ENCODE results near the gene OR8H2. TPM values are rescaled to one million over a fixed set of nuclear protein-coding genes. Genes with fewer than 3 reads are reported as not detected.

Gene OR8H2
- total and polyA plus RNA-seq, 10 of the 15 experiments (the other 5 are each of a cell fraction or from before 2014, with no cell fraction given) = not detected

GRCh38 chr11:56122073-56122472 lies 18.6 kb downstream of the OR8H2 start, which contains the start of gene OR8H3 (continued):
- TF ChIP-seq TCF3 (IDR thresholded peaks at IDR 0.05; ENCODE audit: borderline replicate concordance, insufficient read depth, low read depth, low read length) (no peak), CBFB (IDR thresholded peaks at IDR 0.05; ENCODE audit: low read depth) (no peak), SIN3A (IDR thresholded peaks at IDR 0.05; ENCODE audit: low read depth, low read length) (no peak)
- TF ChIP-seq, protein P1, sequence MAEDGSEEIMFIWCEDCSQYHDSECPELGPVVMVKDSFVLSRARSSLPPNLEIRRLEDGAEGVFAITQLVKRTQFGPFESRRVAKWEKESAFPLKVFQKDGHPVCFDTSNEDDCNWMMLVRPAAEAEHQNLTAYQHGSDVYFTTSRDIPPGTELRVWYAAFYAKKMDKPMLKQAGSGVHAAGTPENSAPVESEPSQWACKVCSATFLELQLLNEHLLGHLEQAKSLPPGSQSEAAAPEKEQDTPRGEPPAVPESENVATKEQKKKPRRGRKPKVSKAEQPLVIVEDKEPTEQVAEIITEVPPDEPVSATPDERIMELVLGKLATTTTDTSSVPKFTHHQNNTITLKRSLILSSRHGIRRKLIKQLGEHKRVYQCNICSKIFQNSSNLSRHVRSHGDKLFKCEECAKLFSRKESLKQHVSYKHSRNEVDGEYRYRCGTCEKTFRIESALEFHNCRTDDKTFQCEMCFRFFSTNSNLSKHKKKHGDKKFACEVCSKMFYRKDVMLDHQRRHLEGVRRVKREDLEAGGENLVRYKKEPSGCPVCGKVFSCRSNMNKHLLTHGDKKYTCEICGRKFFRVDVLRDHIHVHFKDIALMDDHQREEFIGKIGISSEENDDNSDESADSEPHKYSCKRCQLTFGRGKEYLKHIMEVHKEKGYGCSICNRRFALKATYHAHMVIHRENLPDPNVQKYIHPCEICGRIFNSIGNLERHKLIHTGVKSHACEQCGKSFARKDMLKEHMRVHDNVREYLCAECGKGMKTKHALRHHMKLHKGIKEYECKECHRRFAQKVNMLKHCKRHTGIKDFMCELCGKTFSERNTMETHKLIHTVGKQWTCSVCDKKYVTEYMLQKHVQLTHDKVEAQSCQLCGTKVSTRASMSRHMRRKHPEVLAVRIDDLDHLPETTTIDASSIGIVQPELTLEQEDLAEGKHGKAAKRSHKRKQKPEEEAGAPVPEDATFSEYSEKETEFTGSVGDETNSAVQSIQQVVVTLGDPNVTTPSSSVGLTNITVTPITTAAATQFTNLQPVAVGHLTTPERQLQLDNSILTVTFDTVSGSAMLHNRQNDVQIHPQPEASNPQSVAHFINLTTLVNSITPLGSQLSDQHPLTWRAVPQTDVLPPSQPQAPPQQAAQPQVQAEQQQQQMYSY (CRISPR knock-in tag; IDR thresholded peaks at IDR 0.05) = no peak
- TF ChIP-seq, protein P2, sequence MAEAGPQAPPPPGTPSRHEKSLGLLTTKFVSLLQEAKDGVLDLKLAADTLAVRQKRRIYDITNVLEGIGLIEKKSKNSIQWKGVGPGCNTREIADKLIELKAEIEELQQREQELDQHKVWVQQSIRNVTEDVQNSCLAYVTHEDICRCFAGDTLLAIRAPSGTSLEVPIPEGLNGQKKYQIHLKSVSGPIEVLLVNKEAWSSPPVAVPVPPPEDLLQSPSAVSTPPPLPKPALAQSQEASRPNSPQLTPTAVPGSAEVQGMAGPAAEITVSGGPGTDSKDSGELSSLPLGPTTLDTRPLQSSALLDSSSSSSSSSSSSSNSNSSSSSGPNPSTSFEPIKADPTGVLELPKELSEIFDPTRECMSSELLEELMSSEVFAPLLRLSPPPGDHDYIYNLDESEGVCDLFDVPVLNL (IDR thresholded peaks at IDR 0.05; ENCODE audit: low read depth, low read length) = no peak

DNA sequence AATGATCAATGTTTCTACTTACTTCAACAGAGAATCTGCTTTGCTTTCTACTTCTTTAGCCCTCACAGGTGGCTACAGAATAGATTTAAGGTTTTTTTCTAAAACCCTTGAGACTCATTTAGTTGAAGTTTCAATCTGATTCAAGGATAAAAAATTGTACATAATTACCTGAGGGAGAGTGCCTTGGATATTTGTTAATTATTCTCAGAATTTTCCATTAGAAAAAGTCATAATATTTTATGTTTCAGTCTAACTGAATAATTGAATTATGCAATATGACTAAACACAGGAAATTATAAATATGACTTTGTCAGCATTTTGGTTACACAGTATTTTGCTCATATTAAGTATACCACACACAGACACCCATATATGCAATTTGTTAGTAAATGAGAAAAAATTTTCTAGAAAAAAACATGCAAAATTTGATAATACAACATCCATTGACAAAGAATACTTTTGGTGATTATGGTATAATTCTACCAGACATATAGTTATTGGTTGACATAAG lies 36.7 kb downstream of the OR8H2 start, which contains the start of gene OR8J3:
OR8J3 (minus strand) TSS at position 51 of the 511 bp plus-strand sequence. CDS start 2,483 bp downstream, outside the sequence.
- H3K79me2 ChIP-seq (ENCODE audit: control insufficient read depth, insufficient read depth, low read length) = no peaks in the 10 kb centered on the region
- ATAC-seq (no peak), DNase-seq (ENCODE audit: low read depth, low spot score) (no peak), FAIRE-seq (no peak)
- H3K27me3 ChIP-seq (replicated peaks in 1 of 2; ENCODE audit: control insufficient read depth in 2 of 2, insufficient read depth in 2 of 2, low read length in 1 of 2) = no peaks in the 10 kb centered on the region
- in situ Hi-C loops (cut with MboI) = no loop called here
- H3K36me3 ChIP-seq (ENCODE audit: control insufficient read depth in 2 of 2, insufficient read depth in 2 of 2, low read length in 1 of 2) = no peaks in the 10 kb centered on the region
- POLR2A ChIA-PET = no interaction called here
- SMC1A ChIA-PET (ENCODE audit: uncharacterized antibody, unreplicated experiment) = no interaction called here
- no peak within 1 kb of the TSS for H3K27ac ChIP-seq (ENCODE audit: control insufficient read depth, insufficient read depth)
- intact Hi-C loops (cut with micrococcal nuclease; ENCODE audit: unreplicated experiment) = no loop called here
- BruUV-seq (replicated peaks) = no TSS peak
- RAD21 ChIA-PET (ENCODE audit: unreplicated experiment) = no interaction called here
- no peaks in the 10 kb centered on the region for H3K4me1 ChIP-seq (ENCODE audit: control insufficient read depth, insufficient read depth, low read length)
- H2AFZ ChIP-seq (ENCODE audit: control insufficient read depth, low read depth, low read length) = no peak within 1 kb of the TSS
- H3K9me3 ChIP-seq (replicated peaks; ENCODE audit: control insufficient read depth, insufficient read depth, low read length) = no peaks in the 10 kb centered on the region
- no peak within 1 kb of the TSS for H3K9ac ChIP-seq (ENCODE audit: control insufficient read depth, insufficient read depth, low read length)
- no peak within 1 kb of the TSS for H3K4me3 ChIP-seq
- CTCF ChIA-PET = no interaction called here
- H3K4me2 ChIP-seq (ENCODE audit: control insufficient read depth, insufficient read depth) = no peak within 1 kb of the TSS
- H4K20me1 ChIP-seq (ENCODE audit: control insufficient read depth, insufficient read depth) = no peaks in the 10 kb centered on the region
- TF ChIP-seq GABPA (IDR thresholded peaks at IDR 0.05; ENCODE audit: low read depth) (no peak), HCFC1 (IDR thresholded peaks at IDR 0.05; ENCODE audit: low read length) (no peak), SUPT20H (IDR thresholded peaks at IDR 0.05; ENCODE audit: borderline replicate concordance, control insufficient read depth, low read depth, low read length) (no peak)
- TF ChIP-seq, protein P3, sequence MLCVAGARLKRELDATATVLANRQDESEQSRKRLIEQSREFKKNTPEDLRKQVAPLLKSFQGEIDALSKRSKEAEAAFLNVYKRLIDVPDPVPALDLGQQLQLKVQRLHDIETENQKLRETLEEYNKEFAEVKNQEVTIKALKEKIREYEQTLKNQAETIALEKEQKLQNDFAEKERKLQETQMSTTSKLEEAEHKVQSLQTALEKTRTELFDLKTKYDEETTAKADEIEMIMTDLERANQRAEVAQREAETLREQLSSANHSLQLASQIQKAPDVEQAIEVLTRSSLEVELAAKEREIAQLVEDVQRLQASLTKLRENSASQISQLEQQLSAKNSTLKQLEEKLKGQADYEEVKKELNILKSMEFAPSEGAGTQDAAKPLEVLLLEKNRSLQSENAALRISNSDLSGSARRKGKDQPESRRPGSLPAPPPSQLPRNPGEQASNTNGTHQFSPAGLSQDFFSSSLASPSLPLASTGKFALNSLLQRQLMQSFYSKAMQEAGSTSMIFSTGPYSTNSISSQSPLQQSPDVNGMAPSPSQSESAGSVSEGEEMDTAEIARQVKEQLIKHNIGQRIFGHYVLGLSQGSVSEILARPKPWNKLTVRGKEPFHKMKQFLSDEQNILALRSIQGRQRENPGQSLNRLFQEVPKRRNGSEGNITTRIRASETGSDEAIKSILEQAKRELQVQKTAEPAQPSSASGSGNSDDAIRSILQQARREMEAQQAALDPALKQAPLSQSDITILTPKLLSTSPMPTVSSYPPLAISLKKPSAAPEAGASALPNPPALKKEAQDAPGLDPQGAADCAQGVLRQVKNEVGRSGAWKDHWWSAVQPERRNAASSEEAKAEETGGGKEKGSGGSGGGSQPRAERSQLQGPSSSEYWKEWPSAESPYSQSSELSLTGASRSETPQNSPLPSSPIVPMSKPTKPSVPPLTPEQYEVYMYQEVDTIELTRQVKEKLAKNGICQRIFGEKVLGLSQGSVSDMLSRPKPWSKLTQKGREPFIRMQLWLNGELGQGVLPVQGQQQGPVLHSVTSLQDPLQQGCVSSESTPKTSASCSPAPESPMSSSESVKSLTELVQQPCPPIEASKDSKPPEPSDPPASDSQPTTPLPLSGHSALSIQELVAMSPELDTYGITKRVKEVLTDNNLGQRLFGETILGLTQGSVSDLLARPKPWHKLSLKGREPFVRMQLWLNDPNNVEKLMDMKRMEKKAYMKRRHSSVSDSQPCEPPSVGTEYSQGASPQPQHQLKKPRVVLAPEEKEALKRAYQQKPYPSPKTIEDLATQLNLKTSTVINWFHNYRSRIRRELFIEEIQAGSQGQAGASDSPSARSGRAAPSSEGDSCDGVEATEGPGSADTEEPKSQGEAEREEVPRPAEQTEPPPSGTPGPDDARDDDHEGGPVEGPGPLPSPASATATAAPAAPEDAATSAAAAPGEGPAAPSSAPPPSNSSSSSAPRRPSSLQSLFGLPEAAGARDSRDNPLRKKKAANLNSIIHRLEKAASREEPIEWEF (IDR thresholded peaks at IDR 0.05; ENCODE audit: insufficient replicate concordance, low read depth, low read length) = no peak
- TF ChIP-seq, protein P4, sequence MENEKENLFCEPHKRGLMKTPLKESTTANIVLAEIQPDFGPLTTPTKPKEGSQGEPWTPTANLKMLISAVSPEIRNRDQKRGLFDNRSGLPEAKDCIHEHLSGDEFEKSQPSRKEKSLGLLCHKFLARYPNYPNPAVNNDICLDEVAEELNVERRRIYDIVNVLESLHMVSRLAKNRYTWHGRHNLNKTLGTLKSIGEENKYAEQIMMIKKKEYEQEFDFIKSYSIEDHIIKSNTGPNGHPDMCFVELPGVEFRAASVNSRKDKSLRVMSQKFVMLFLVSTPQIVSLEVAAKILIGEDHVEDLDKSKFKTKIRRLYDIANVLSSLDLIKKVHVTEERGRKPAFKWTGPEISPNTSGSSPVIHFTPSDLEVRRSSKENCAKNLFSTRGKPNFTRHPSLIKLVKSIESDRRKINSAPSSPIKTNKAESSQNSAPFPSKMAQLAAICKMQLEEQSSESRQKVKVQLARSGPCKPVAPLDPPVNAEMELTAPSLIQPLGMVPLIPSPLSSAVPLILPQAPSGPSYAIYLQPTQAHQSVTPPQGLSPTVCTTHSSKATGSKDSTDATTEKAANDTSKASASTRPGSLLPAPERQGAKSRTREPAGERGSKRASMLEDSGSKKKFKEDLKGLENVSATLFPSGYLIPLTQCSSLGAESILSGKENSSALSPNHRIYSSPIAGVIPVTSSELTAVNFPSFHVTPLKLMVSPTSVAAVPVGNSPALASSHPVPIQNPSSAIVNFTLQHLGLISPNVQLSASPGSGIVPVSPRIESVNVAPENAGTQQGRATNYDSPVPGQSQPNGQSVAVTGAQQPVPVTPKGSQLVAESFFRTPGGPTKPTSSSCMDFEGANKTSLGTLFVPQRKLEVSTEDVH (IDR thresholded peaks at IDR 0.05; ENCODE audit: low read depth, partially characterized antibody) = no peak
